MM.1S (cell line): ENCODE results near the gene HS3ST4.

Experiments
- EZH2 ChIP-seq: fragments of 300-600 bp; sonication (generic); optimal IDR thresholded peaks from 2 replicates; pipeline ENCODE3; 2017; ENCODE audit warnings: low read depth, mild to moderate bottlenecking, antibody characterized with exemption, low read length, mixed read lengths
- EZH2phosphoT487 ChIP-seq: fragments of 300-600 bp; sonication (generic); IDR thresholded peaks from 2 replicates; pipeline ENCODE4 v1.6.1; 2018; ENCODE audit warnings: antibody characterized with exemption, low read length
- TF ChIP-seq, protein P1 (sequence below): fragments of 300-600 bp; sonication (generic); IDR thresholded peaks from 2 replicates; pipeline ENCODE4 v1.5.1; 2016; ENCODE audit warnings: antibody characterized with exemption, low read length, mixed read lengths

DNA sequence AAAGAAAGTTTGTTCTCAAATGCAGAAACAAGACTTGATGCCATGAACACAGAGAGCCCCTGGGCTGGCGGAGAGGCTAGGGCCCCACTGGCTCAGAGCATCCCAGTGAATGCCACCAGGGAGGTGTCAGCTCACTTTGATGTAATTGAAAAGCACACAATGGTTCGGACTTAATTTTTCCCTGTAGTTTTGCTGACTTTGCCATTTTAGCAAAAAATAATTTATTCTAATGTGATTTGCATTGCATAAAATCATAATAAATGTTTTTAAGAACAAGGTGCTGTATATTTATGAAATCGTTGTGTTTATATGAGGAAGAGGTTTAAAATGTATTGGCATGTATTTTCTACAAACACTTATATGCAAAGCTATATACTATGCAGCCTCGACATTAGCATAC is 140.5 kb downstream of the HS3ST4 start:
- TF ChIP-seq, protein P1, sequence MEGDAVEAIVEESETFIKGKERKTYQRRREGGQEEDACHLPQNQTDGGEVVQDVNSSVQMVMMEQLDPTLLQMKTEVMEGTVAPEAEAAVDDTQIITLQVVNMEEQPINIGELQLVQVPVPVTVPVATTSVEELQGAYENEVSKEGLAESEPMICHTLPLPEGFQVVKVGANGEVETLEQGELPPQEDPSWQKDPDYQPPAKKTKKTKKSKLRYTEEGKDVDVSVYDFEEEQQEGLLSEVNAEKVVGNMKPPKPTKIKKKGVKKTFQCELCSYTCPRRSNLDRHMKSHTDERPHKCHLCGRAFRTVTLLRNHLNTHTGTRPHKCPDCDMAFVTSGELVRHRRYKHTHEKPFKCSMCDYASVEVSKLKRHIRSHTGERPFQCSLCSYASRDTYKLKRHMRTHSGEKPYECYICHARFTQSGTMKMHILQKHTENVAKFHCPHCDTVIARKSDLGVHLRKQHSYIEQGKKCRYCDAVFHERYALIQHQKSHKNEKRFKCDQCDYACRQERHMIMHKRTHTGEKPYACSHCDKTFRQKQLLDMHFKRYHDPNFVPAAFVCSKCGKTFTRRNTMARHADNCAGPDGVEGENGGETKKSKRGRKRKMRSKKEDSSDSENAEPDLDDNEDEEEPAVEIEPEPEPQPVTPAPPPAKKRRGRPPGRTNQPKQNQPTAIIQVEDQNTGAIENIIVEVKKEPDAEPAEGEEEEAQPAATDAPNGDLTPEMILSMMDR, result no peak
- TF ChIP-seq EZH2, result no peak
- no peak for TF ChIP-seq EZH2phosphoT487
